A549 (cell line): ENCODE data around the gene NEBL. TPM values are rescaled to one million over a fixed set of nuclear protein-coding genes. Genes with fewer than 3 reads are reported as not detected.

Experiments used
- ATAC-seq, 2 experiments: fragments of 200-7000 bp in 1 of 2; fragments of >200 bp in 1 of 2; cut with Nextera tagmentation in 1 of 2; cut with Tn5 transposase in 1 of 2; 3 replicates each; pipeline versions ENCODE4 v1.8.0 to v1.9.1; 2018 to 2020; ENCODE audit warnings: mild to moderate bottlenecking in 1 of 2, moderate library complexity in 1 of 2
- CTCF ChIA-PET: fragments of 300-600 bp; sonication (Branson Sonifier 250); formaldehyde crosslinking; extraction: SDS; loops from one replicate; lab custom pipeline; 2021; ENCODE audit warnings: antibody characterized with exemption, inconsistent platforms; lab: Yijun Ruan, JAX
- POLR2A ChIA-PET: fragments of 350-600 bp; formaldehyde crosslinking; extraction: SDS; loops from one replicate; lab custom pipeline; 2021; ENCODE audit warnings: antibody characterized with exemption, inconsistent platforms; lab: Yijun Ruan, JAX
- DNase-seq, 2 experiments: peaks; one replicate each; pipeline versions ENCODE4 v3.0.0 to v3.0.0-alpha.2; 2011 to 2016; ENCODE audit warnings: low read depth in 1 of 2, low spot score in 1 of 2
- FAIRE-seq: peaks from 2 replicates; lab custom pipeline; 2011; peaks lifted over from hg19 to GRCh38; lab: Jason Lieb, UNC
- H3K27ac ChIP-seq, 2 experiments: fragments of >200 bp; sonication (Bioruptor Twin); formaldehyde crosslinking; 3 replicates each; pipeline ENCODE4 v1.5.1; 2016 to 2017
- H3K4me1 ChIP-seq: fragments of >200 bp; sonication (Bioruptor Twin); formaldehyde crosslinking; 3 replicates; pipeline ENCODE4 v1.6.1; 2016
- H3K4me2 ChIP-seq: fragments of >200 bp; sonication (Bioruptor Twin); formaldehyde crosslinking; 3 replicates; pipeline ENCODE4 v1.6.1; 2016
- H3K4me3 ChIP-seq: fragments of >200 bp; sonication (Bioruptor Twin); formaldehyde crosslinking; 3 replicates; pipeline ENCODE4 v1.5.1; 2016
- H3K9me3 ChIP-seq: fragments of >200 bp; sonication (Bioruptor Twin); formaldehyde crosslinking; 3 replicates; pipeline ENCODE4 v1.6.1; 2016
- BCL3 ChIP-seq: fragments of >200 bp; sonication (Bioruptor Twin); formaldehyde crosslinking; IDR thresholded peaks from 3 replicates; pipeline ENCODE4 v1.6.1; 2016
- BHLHE40 ChIP-seq: IDR thresholded peaks from 2 replicates; pipeline ENCODE4 v1.6.1; 2012; ENCODE audit warnings: low read depth, low read length, inconsistent platforms
- CBX2 ChIP-seq: fragments of 200-600 bp; sonication (generic); IDR thresholded peaks from 2 replicates; pipeline ENCODE4 v1.6.1; 2016; ENCODE audit warnings: low read depth, mild to moderate bottlenecking, borderline replicate concordance
- EP300 ChIP-seq, 2 experiments: fragments of >200 bp; sonication (Bioruptor Twin); formaldehyde crosslinking; IDR thresholded peaks; 2 replicates in 1 of 2; 3 replicates in 1 of 2; pipeline ENCODE4 v1.6.1; 2016 to 2017
- FOSB ChIP-seq: fragments of 250-450 bp; sonication (Bioruptor Pico); IDR thresholded peaks from 2 replicates; pipeline ENCODE4 v1.5.0; 2020; ENCODE audit warnings: mild to moderate bottlenecking, moderate library complexity
- GATA3 ChIP-seq: IDR thresholded peaks from 2 replicates; pipeline ENCODE4 v1.6.1; 2012; ENCODE audit warnings: borderline replicate concordance
- HMGXB4 ChIP-seq: fragments of 250-450 bp; sonication (Bioruptor Pico); IDR thresholded peaks from 2 replicates; pipeline ENCODE4 v1.5.0; 2021; ENCODE audit warnings: mild to moderate bottlenecking, moderate library complexity, borderline replicate concordance
- HOXB13 ChIP-seq: fragments of 250-450 bp; sonication (Bioruptor Pico); IDR thresholded peaks from 2 replicates; pipeline ENCODE4 v1.5.0; 2020; ENCODE audit warnings: low read depth, mild to moderate bottlenecking, moderate library complexity
- HOXB5 ChIP-seq: fragments of 250-450 bp; sonication (Bioruptor Pico); IDR thresholded peaks from 2 replicates; pipeline ENCODE4 v1.5.0; 2020; ENCODE audit warnings: mild to moderate bottlenecking, moderate library complexity
- MAX ChIP-seq: IDR thresholded peaks from 2 replicates; pipeline ENCODE4 v1.6.1; 2012
- NFE2L2 ChIP-seq: fragments of 150-350 bp; conservative IDR thresholded peaks from 2 replicates; pipeline ENCODE4 v1.6.1; 2014; ENCODE audit warnings: low read length
- NR3C1 ChIP-seq: fragments of >200 bp; sonication (Bioruptor Twin); formaldehyde crosslinking; IDR thresholded peaks from 3 replicates; pipeline ENCODE4 v1.6.1; 2017
- PBX3 ChIP-seq: IDR thresholded peaks from 2 replicates; pipeline ENCODE4 v1.6.1; 2012
- PHF8 ChIP-seq: fragments of 200-600 bp; sonication (generic); IDR thresholded peaks from 2 replicates; pipeline ENCODE4 v1.6.1; 2016; ENCODE audit warnings: low read depth, mild to moderate bottlenecking, antibody characterized with exemption, moderate library complexity, borderline replicate concordance
- TP53 ChIP-seq: fragments of 250-450 bp; sonication (Bioruptor Pico); IDR thresholded peaks from 2 replicates; pipeline ENCODE4 v1.5.0; 2021; ENCODE audit warnings: mild to moderate bottlenecking, moderate library complexity
- USF2 ChIP-seq: fragments of 450-650 bp; IDR thresholded peaks from 2 replicates; pipeline ENCODE4 v1.6.1; 2014; ENCODE audit warnings: antibody characterized with exemption
- ZNF302 ChIP-seq: fragments of 250-450 bp; sonication (Bioruptor Pico); IDR thresholded peaks from 2 replicates; pipeline ENCODE4 v1.9.0; 2021; ENCODE audit warnings: inconsistent platforms, mild to moderate bottlenecking, moderate library complexity
- ZSCAN20 ChIP-seq: fragments of 250-450 bp; sonication (Bioruptor Pico); IDR thresholded peaks from 2 replicates; pipeline ENCODE4 v1.8.0; 2022; ENCODE audit warnings: mild to moderate bottlenecking, moderate library complexity
- WGBS: methylation state at CpG from one replicate; pipeline ENCODE4 v1.1.6; 2017; ENCODE audit errors: missing lambda C conversion rate; 5-methylcytosine and 5-hydroxymethylcytosine counted together
- polyA plus RNA-seq, 4 experiments: library from polyadenylated mRNA; depleted of rRNA in 3 of 4; stranded (reverse); fragments of >200 nt; fragmentation: RNase III in 1 of 4; extraction: RNeasy Plus Mini Kit Qiagen cat#74134 plus additional on column Dnase treatment in 1 of 4; gene quantifications; 2 replicates in 3 of 4; 3 replicates in 1 of 4; pipeline ENCODE4 v1.2.3, GENCODE V29; 2011 to 2017

The NEBL gene
- polyA plus RNA-seq, 2 of the 4 experiments (the other 2 are of a cell fraction): 13.0 to 33.8 TPM

GRCh38 chr10:20893297-20893696 is 3.8 kb downstream of the NEBL start:
- no peaks in the 10 kb centered on the region for H3K9me3 ChIP-seq
- ChIA-PET CTCF (no interaction called here), POLR2A (no interaction called here)
- H3K4me3 ChIP-seq: no peak overlapping the region
- 32% methylated on average over 1 of the region's 1 CpG for WGBS
- no peaks in the 10 kb centered on the region for H3K4me1 ChIP-seq
- no peak overlapping the region for H3K4me2 ChIP-seq
- no peak for TF ChIP-seq BCL3
- no peak for TF ChIP-seq PBX3
- no peak for TF ChIP-seq PHF8
- H3K27ac ChIP-seq: no peak overlapping the region
- DNase-seq (no peak), FAIRE-seq (no peak), ATAC-seq (no peak)

- no peak overlapping the region for H3K27ac ChIP-seq
- H3K9me3 ChIP-seq: no peaks in the 10 kb centered on the region
- no peak overlapping the region for H3K4me2 ChIP-seq
- ATAC-seq: no peak
- ChIA-PET POLR2A (no interaction called here), CTCF (no interaction called here)
- no peak for DNase-seq
- H3K4me3 ChIP-seq: no peak overlapping the region
- FAIRE-seq: no peak
- no peaks in the 10 kb centered on the region for H3K4me1 ChIP-seq
- 70% methylated on average over 2 of the region's 2 CpGs for WGBS
- TF ChIP-seq FOSB (CRISPR knock-in tag): no peak
- TF ChIP-seq MAX: no peak
- no peak for TF ChIP-seq BHLHE40
- TF ChIP-seq PBX3: no peak
- TF ChIP-seq USF2: no peak
Observed at GRCh38 chr10:20892796-20893195, 4.3 kb downstream of the NEBL start.

GRCh38 chr10:20892011-20892585 is 5.0 kb downstream of the NEBL start:
- Histone ChIP-seq H3K27ac (no peak overlapping the region), H3K4me2 (no peak overlapping the region), H3K9me3 (no peaks in the 10 kb centered on the region), H3K4me1 (no peaks in the 10 kb centered on the region), H3K4me3 (no peak overlapping the region)
- POLR2A ChIA-PET: no interaction called here
- no peak for DNase-seq
- TF ChIP-seq EP300 (IDR thresholded peaks at IDR 0.05): no peak
- TF ChIP-seq HMGXB4: no peak
- TF ChIP-seq ZNF302: no peak
- no peak for TF ChIP-seq NR3C1
- no peak for TF ChIP-seq HOXB5
- no peak for TF ChIP-seq TP53 (CRISPR knock-in tag)
- TF ChIP-seq ZSCAN20: no peak
- no peak for TF ChIP-seq NFE2L2
- no peak for TF ChIP-seq HOXB13 (CRISPR knock-in tag)
- no peak for TF ChIP-seq GATA3
- no peak for TF ChIP-seq CBX2
- 85% methylated on average over 4 of the region's 4 CpGs for WGBS
- ATAC-seq: no peak
- no peak for FAIRE-seq
- CTCF ChIA-PET: no interaction called here
